Gastroesophageal sphincter (tissue), 4 donors: ENCODE measurements around the gene NAPSA. TPM values are rescaled to one million over a fixed set of nuclear protein-coding genes. Genes with fewer than 3 reads are reported as not detected.

Source experiments
- ATAC-seq: fragments of 150-250 bp; one replicate; pipeline ENCODE4 v1.9.1; 2016; ENCODE audit warnings: mild to moderate bottlenecking, moderate library complexity
- H3K27ac ChIP-seq, 4 donors: fragments of 200-600 bp; sonication (generic) in 3 of 4; 1 replicate in 3 of 4; 2 replicates in 1 of 4; pipeline ENCODE4 v1.5.1; 2016 to 2019
- H3K27me3 ChIP-seq: fragments of 200-600 bp; sonication (generic); one replicate; pipeline ENCODE4 v1.5.1; 2019
- H3K36me3 ChIP-seq, 2 donors: fragments of 200-600 bp; sonication (generic); one replicate each; pipeline ENCODE4 v1.5.1; 2019; ENCODE audit warnings: control low read depth in 1 of 2
- H3K4me1 ChIP-seq, 3 donors: fragments of 200-600 bp; sonication (generic); 1 replicate in 2 of 3; 2 replicates in 1 of 3; pipeline ENCODE4 v1.5.1; 2016 to 2019; ENCODE audit warnings: control low read depth in 2 of 3
- H3K4me3 ChIP-seq, 2 donors: fragments of 200-600 bp; sonication (generic); one replicate each; pipeline ENCODE4 v1.5.1; 2019; ENCODE audit warnings: mild to moderate bottlenecking in 1 of 2, moderate library complexity in 1 of 2
- H3K9me3 ChIP-seq, 3 donors: fragments of 200-600 bp; sonication (generic); one replicate each; pipeline ENCODE4 v1.5.1; 2017 to 2019; ENCODE audit warnings: control low read depth in 2 of 3
- CTCF ChIP-seq, 4 experiments: fragments of 200-600 bp in 2 of 4; fragments of 450-650 bp in 2 of 4; sonication (generic) in 1 of 4; IDR thresholded peaks; one replicate each; pipeline ENCODE4 v1.5.1; 2017 to 2019; ENCODE audit warnings: antibody characterized with exemption in 4 of 4, mild to moderate bottlenecking in 2 of 4, moderate library complexity in 2 of 4
- EP300 ChIP-seq: sonication (generic); formaldehyde crosslinking; IDR thresholded peaks from one replicate; pipeline ENCODE4 v1.6.1; 2017; ENCODE audit warnings: antibody characterized with exemption, mild to moderate bottlenecking
- POLR2A ChIP-seq, 2 donors: fragments of 450-650 bp; IDR thresholded peaks; one replicate each; pipeline ENCODE4 v1.6.1; 2017; ENCODE audit warnings: antibody characterized with exemption in 2 of 2, mild to moderate bottlenecking in 2 of 2, moderate library complexity in 1 of 2
- POLR2AphosphoS5 ChIP-seq: sonication (generic); formaldehyde crosslinking; IDR thresholded peaks from one replicate; pipeline ENCODE4 v1.6.1; 2017; ENCODE audit warnings: antibody characterized with exemption
- WGBS, 2 donors: methylation state at CpG; one replicate each; pipeline ENCODE4 v1.1.5; 2018; ENCODE audit warnings: low coverage in 1 of 2; 5-methylcytosine and 5-hydroxymethylcytosine counted together
- total RNA-seq, 4 donors: library from RNA; depleted of rRNA; stranded (reverse); fragments of >200 nt; gene quantifications; one replicate each; pipeline ENCODE4 v1.1.0, GENCODE V29; 2016

NAPSA gene
- total RNA-seq, 4 donors from 2014 or later: 1.0 TPM; not detected in 3

GRCh38 chr19:50312967-50313811 is 52.2 kb downstream of the NAPSA start:
- Histone ChIP-seq H3K4me1 (no peaks in the 10 kb centered on the region), H3K27me3 (peaks cover 100% of the 10 kb centered on the region), H3K4me3 (no peak overlapping the region), H3K9me3 (peaks cover 0 to 8% (median 0%) of the 10 kb centered on the region in 3 donors), H3K36me3 (no peaks in the 10 kb centered on the region), H3K27ac (no peak overlapping the region)
- ATAC-seq: no peak
- 0 to 7% methylated on average over 1 to 5 of the region's 27 CpGs for WGBS, 2 donors
- no peak for TF ChIP-seq CTCF (IDR thresholded peaks at IDR 0.05)
- no peak for TF ChIP-seq POLR2AphosphoS5
- no peak for TF ChIP-seq POLR2A (IDR thresholded peaks at IDR 0.05)
- no peak for TF ChIP-seq EP300

- Histone ChIP-seq H3K4me1 (no peaks in the 10 kb centered on the region), H3K27me3 (peaks cover 91% of the 10 kb centered on the region), H3K9me3 (peaks cover 0 to 20% (median 0%) of the 10 kb centered on the region in 3 donors), H3K36me3 (peaks cover 0 to 3% of the 10 kb centered on the region in 2 donors), H3K4me3 (no peak overlapping the region), H3K27ac (no peak overlapping the region)
- 5% methylated on average over 8 of the region's 42 CpGs; no CpG with 5 or more reads in 1 of the 2 donors for WGBS, 2 donors
- ATAC-seq: no peak
- TF ChIP-seq EP300: no peak
- no peak for TF ChIP-seq POLR2AphosphoS5
These were observed 53.5 kb downstream of the NAPSA start for GRCh38 chr19:50311723-50312635.

GRCh38 chr19:50310759-50311465 is 54.5 kb downstream of the NAPSA start:
- H3K4me1 ChIP-seq: no peaks in the 10 kb centered on the region
- peaks cover 0 to 9% of the 10 kb centered on the region in 2 donors for H3K36me3 ChIP-seq
- H3K27ac ChIP-seq: no peak overlapping the region
- TF ChIP-seq POLR2A (IDR thresholded peaks at IDR 0.05): no peak
- no peak for TF ChIP-seq POLR2AphosphoS5
- no peak for TF ChIP-seq CTCF (IDR thresholded peaks at IDR 0.05)
- TF ChIP-seq EP300: no peak
- WGBS, 2 donors: 0 to 16% methylated on average over 2 to 5 of the region's 10 CpGs
- no peak overlapping the region for H3K4me3 ChIP-seq
- peaks cover 80% of the 10 kb centered on the region for H3K27me3 ChIP-seq
- ATAC-seq: no peak
- peaks cover 0 to 24% (median 0%) of the 10 kb centered on the region in 3 donors for H3K9me3 ChIP-seq

GRCh38 chr19:50309396-50310125 is 55.9 kb downstream of the NAPSA start:
- WGBS, 2 donors: 39 to 44% methylated on average over 3 of the region's 16 CpGs
- no peak for ATAC-seq
- Histone ChIP-seq H3K9me3 (peaks cover 0 to 24% (median 0%) of the 10 kb centered on the region in 3 donors), H3K27me3 (peaks cover 75% of the 10 kb centered on the region), H3K27ac (no peak overlapping the region), H3K4me3 (no peak overlapping the region), H3K36me3 (peaks cover 0 to 9% of the 10 kb centered on the region in 2 donors), H3K4me1 (no peaks in the 10 kb centered on the region)
- no peak for TF ChIP-seq POLR2AphosphoS5
- no peak for TF ChIP-seq EP300
- TF ChIP-seq POLR2A (IDR thresholded peaks at IDR 0.05): no peak
- no peak for TF ChIP-seq CTCF (IDR thresholded peaks at IDR 0.05)
